ENCODE measurements around the gene ARMC9.

DNA sequence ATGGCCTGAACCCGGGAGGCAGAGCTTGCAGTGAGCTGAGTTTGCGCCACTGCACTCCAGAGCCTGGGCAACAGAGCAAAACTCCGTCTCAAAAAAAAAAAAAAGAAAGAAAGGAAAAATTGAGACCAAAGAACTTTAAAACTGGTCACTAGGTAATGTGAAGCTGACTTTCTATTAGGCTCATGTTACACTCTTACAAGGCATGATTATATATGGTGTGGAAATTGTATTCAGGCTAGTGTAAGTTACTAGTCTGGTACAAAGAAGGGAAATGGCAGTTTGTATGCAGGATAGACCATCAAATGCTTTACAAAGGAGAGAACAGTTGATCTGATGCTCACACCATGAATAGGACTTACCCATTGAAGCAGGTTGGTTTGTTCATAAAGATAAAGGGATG, 35.4 kb upstream of the ARMC9 start:
- TF ChIP-seq POLR2A (IDR thresholded peaks at IDR 0.05) (no peak), CTCF (IDR thresholded peaks at IDR 0.05) (no peak)
